GM23338 (cell line): Measurements from ENCODE around the gene TPH1. TPM values are rescaled to one million over a fixed set of nuclear protein-coding genes. Genes with fewer than 3 reads are reported as not detected.

Source experiments
- ATAC-seq: fragments of 200-7000 bp; cut with Tn5 transposase; 3 replicates; pipeline ENCODE4 v1.9.1; 2020
- DNase-seq: peaks from one replicate; pipeline ENCODE4 v3.0.0-alpha.2; 2015; ENCODE audit warnings: low spot score
- H2AFZ ChIP-seq: fragments of 200-600 bp; sonication (generic); 2 replicates; pipeline ENCODE4 v1.8.0; 2016; ENCODE audit warnings: antibody characterized with exemption, mild to moderate bottlenecking, moderate library complexity
- H3F3A ChIP-seq: fragments of 200-600 bp; sonication (generic); replicated peaks from 2 replicates; pipeline ENCODE4 v1.8.0; 2017; ENCODE audit warnings: antibody characterized with exemption, mixed run types, low read depth
- H3K27ac ChIP-seq: fragments of 200-600 bp; sonication (generic); 2 replicates; pipeline ENCODE4 v1.6.1; 2016; ENCODE audit warnings: low read depth
- H3K27me3 ChIP-seq: fragments of 200-600 bp; sonication (generic); 2 replicates; pipeline ENCODE4 v1.8.0; 2016; ENCODE audit warnings: mild to moderate bottlenecking, mixed run types, moderate library complexity; ENCODE audit not compliant: insufficient read depth
- H3K36me3 ChIP-seq: fragments of 200-600 bp; sonication (generic); 2 replicates; pipeline ENCODE4 v1.8.0; 2016; ENCODE audit warnings: mild to moderate bottlenecking; ENCODE audit not compliant: insufficient read depth
- H3K4me1 ChIP-seq: fragments of 200-600 bp; sonication (generic); 2 replicates; pipeline ENCODE4 v1.8.0; 2016; ENCODE audit warnings: mild to moderate bottlenecking, moderate library complexity; ENCODE audit not compliant: insufficient read depth
- H3K4me2 ChIP-seq: fragments of 200-600 bp; sonication (generic); 2 replicates; pipeline ENCODE4 v1.7.1; 2017; ENCODE audit warnings: mixed run types
- H3K4me3 ChIP-seq: fragments of 200-600 bp; sonication (generic); 2 replicates; pipeline ENCODE4 v1.6.1; 2016; ENCODE audit warnings: mixed run types
- H3K79me2 ChIP-seq: fragments of 200-600 bp; sonication (generic); replicated peaks from 2 replicates; pipeline ENCODE4 v1.8.0; 2017; ENCODE audit warnings: mild to moderate bottlenecking; ENCODE audit not compliant: insufficient read depth
- H3K9me2 ChIP-seq: fragments of 200-600 bp; sonication (generic); 2 replicates; pipeline ENCODE4 v1.8.0; 2017; ENCODE audit not compliant: insufficient read depth
- H4K20me1 ChIP-seq: fragments of 200-600 bp; sonication (generic); replicated peaks from 2 replicates; pipeline ENCODE4 v1.8.0; 2017; ENCODE audit warnings: mild to moderate bottlenecking; ENCODE audit not compliant: insufficient read depth
- H3K27ac Mint-ChIP-seq: 2 replicates; pipeline ENCODE4 v1.8.0; 2020; ENCODE audit warnings: inconsistent platforms, mild to moderate bottlenecking, moderate library complexity, mixed read lengths
- H3K27me3 Mint-ChIP-seq: 3 replicates; pipeline ENCODE4 v1.8.0; 2022; ENCODE audit warnings: low read depth, mild to moderate bottlenecking, moderate library complexity, mixed read lengths, inconsistent platforms; ENCODE audit not compliant: insufficient read depth, poor library complexity
- H3K36me3 Mint-ChIP-seq: 3 replicates; pipeline ENCODE4 v1.8.0; 2021; ENCODE audit warnings: low read depth, mild to moderate bottlenecking, inconsistent platforms, moderate library complexity, mixed read lengths
- H3K4me1 Mint-ChIP-seq: 3 replicates; pipeline ENCODE4 v1.8.0; 2020; ENCODE audit warnings: mild to moderate bottlenecking, inconsistent platforms, mixed read lengths
- H3K4me3 Mint-ChIP-seq: 3 replicates; pipeline ENCODE4 v1.8.0; 2021; ENCODE audit warnings: moderate library complexity, mild to moderate bottlenecking, inconsistent platforms, mixed read lengths
- H3K9me3 Mint-ChIP-seq: 3 replicates; pipeline ENCODE4 v1.8.0; 2020; ENCODE audit warnings: moderate library complexity, mild to moderate bottlenecking, inconsistent platforms, mixed read lengths
- CREB1 ChIP-seq: fragments of 250-450 bp; sonication (Bioruptor Pico); IDR thresholded peaks from 2 replicates; pipeline ENCODE4 v1.5.0; 2020; ENCODE audit warnings: low read depth, mild to moderate bottlenecking, moderate library complexity
- ETS1 ChIP-seq: IDR thresholded peaks from 2 replicates; pipeline ENCODE4 v1.6.1; 2016; ENCODE audit warnings: antibody characterized with exemption
- EZH2 ChIP-seq: fragments of 200-600 bp; sonication (generic); IDR thresholded peaks from one replicate; pipeline ENCODE4 v1.8.0; 2017; ENCODE audit warnings: antibody characterized with exemption, mild to moderate bottlenecking, low read depth; ENCODE audit not compliant: unreplicated experiment
- EZH2phosphoT487 ChIP-seq: fragments of 200-600 bp; sonication (generic); IDR thresholded peaks from one replicate; pipeline ENCODE4 v1.8.1; 2018; ENCODE audit warnings: antibody characterized with exemption; ENCODE audit not compliant: unreplicated experiment
- NANOG ChIP-seq: IDR thresholded peaks from 2 replicates; pipeline ENCODE4 v1.6.1; 2016; ENCODE audit warnings: antibody characterized with exemption, borderline replicate concordance
- POLR2AphosphoS5 ChIP-seq: IDR thresholded peaks from 2 replicates; pipeline ENCODE4 v1.6.1; 2016; ENCODE audit warnings: antibody characterized with exemption, low read depth
- ZNF114 ChIP-seq: fragments of 250-450 bp; sonication (Bioruptor Pico); IDR thresholded peaks from 2 replicates; pipeline ENCODE4 v1.5.0; 2020; ENCODE audit warnings: mild to moderate bottlenecking, moderate library complexity
- ZNF331 ChIP-seq: fragments of 250-450 bp; sonication (Bioruptor Pico); IDR thresholded peaks from 2 replicates; pipeline ENCODE4 v1.5.0; 2020; ENCODE audit warnings: low read depth, mild to moderate bottlenecking, moderate library complexity
- ZNF462 ChIP-seq: fragments of 250-450 bp; sonication (Bioruptor Pico); IDR thresholded peaks from 2 replicates; pipeline ENCODE4 v1.5.0; 2020; ENCODE audit warnings: mild to moderate bottlenecking, moderate library complexity
- polyA plus RNA-seq: library from polyadenylated mRNA; unstranded; fragments of >200 nt; fragmentation: Nextera tagmentation; extraction: Ambion mirVana; gene quantifications from 2 replicates; pipeline ENCODE4 v1.2.1, GENCODE V29; 2016
- total RNA-seq: library from RNA; depleted of rRNA; stranded (reverse); fragments of >200 nt; shearing (Covaris generic); gene quantifications from 2 replicates; pipeline ENCODE4 v1.2.3, GENCODE V29; 2014

TPH1 gene
- total and polyA plus RNA-seq, 2 experiments from 2014 or later, result 0.07 to 0.13 TPM

GRCh38 chr11:18012122-18012905 lies 33.8 kb downstream of the TPH1 start:
- H3K36me3 ChIP-seq, result no peaks in the 10 kb centered on the region
- no peaks in the 10 kb centered on the region; the same call in none of the 2 replicates for H4K20me1 ChIP-seq
- peak overlapping the region; percentile 93 for H3K4me2 ChIP-seq
- Mint-ChIP-seq H3K36me3 (no peaks in the 10 kb centered on the region; the same call in 2 of the 3 replicates), H3K27me3 (peaks cover 9% of the 10 kb centered on the region), H3K4me1 (peaks cover 32% of the 10 kb centered on the region), H3K27ac (peak overlapping the region; percentile 55), H3K9me3 (no peaks in the 10 kb centered on the region), H3K4me3 (peak overlapping the region; percentile 84)
- H3K27me3 ChIP-seq, result peaks cover 19% of the 10 kb centered on the region
- TF ChIP-seq EZH2 (no peak), ETS1 (no peak), ZNF114 (no peak), ZNF331 (CRISPR knock-in tag) (no peak), NANOG (no peak), ZNF462 (CRISPR knock-in tag) (no peak), POLR2AphosphoS5 (no peak), EZH2phosphoT487 (no peak), CREB1 (CRISPR knock-in tag) (no peak)
- no peaks in the 10 kb centered on the region for H3K9me2 ChIP-seq
- H3K4me1 ChIP-seq, result peaks cover 16% of the 10 kb centered on the region
- peak overlapping the region; percentile 99 for H3K4me3 ChIP-seq
- DNase-seq, result peak; percentile 62
- H3K79me2 ChIP-seq, result peaks cover 27% of the 10 kb centered on the region
- ATAC-seq, result peak; percentile 52
- H2AFZ ChIP-seq, result peak overlapping the region; percentile 97
- no peaks in the 10 kb centered on the region; the same call in 1 of the 2 replicates for H3F3A ChIP-seq
- 0 out of 2 replicates have a peak overlapping the region, but pooled peaks have one; percentile 76 for H3K27ac ChIP-seq
